CD14-positive monocyte (primary cell): ENCODE results near the gene PEX5. TPM values are rescaled to one million over a fixed set of nuclear protein-coding genes. Genes with fewer than 3 reads are reported as not detected.

Source experiments
- DNase-seq, 3 donors: peaks; one replicate each; pipeline ENCODE4 v3.0.0-alpha.2; 2011 to 2022
- H2AFZ ChIP-seq: 2 replicates; pipeline ENCODE4 v1.6.0; 2012; ENCODE audit warnings: mild to moderate bottlenecking, low read depth, low read length, inconsistent platforms; ENCODE audit not compliant: insufficient read depth, poor library complexity, severe bottlenecking
- H3K27ac ChIP-seq, 2 donors: 1 replicate in 1 of 2; 2 replicates in 1 of 2; pipeline ENCODE4 v1.5.1; 2012 to 2013; ENCODE audit warnings: low read length in 2 of 2, control low read depth in 1 of 2, inconsistent platforms in 1 of 2, low read depth in 1 of 2, mild to moderate bottlenecking in 1 of 2
- H3K27me3 ChIP-seq, 2 donors: one replicate each; pipeline versions ENCODE4 v1.6.0 to v1.6.1; 2011 to 2013; ENCODE audit warnings: low read length in 2 of 2; ENCODE audit not compliant: control insufficient read depth in 2 of 2, insufficient read depth in 2 of 2
- H3K36me3 ChIP-seq, 2 donors: replicated peaks in 1 of 2; 1 replicate in 1 of 2; 2 replicates in 1 of 2; pipeline versions ENCODE4 v1.5.1 to v1.6.1; 2012 to 2013; ENCODE audit warnings: low read length in 2 of 2, control low read depth in 1 of 2, inconsistent platforms in 1 of 2, mild to moderate bottlenecking in 1 of 2; ENCODE audit not compliant: insufficient read depth in 2 of 2, control insufficient read depth in 1 of 2
- H3K4me1 ChIP-seq, 2 donors: 1 replicate in 1 of 2; 2 replicates in 1 of 2; pipeline versions ENCODE4 v1.5.1 to v1.6.1; 2012 to 2013; ENCODE audit warnings: low read length in 2 of 2, control low read depth in 1 of 2, inconsistent platforms in 1 of 2, mild to moderate bottlenecking in 1 of 2, moderate library complexity in 1 of 2; ENCODE audit not compliant: insufficient read depth in 2 of 2, control insufficient read depth in 1 of 2
- H3K4me2 ChIP-seq: replicated peaks from 2 replicates; pipeline ENCODE3; 2012; ENCODE audit warnings: low read length, moderate library complexity, mild to moderate bottlenecking; ENCODE audit not compliant: poor library complexity, severe bottlenecking; ENCODE audit errors: extremely low read depth
- H3K4me3 ChIP-seq, 3 experiments: fragments of 200-600 bp in 1 of 3; sonication (generic) in 1 of 3; replicated peaks in 1 of 3; 1 replicate in 2 of 3; 2 replicates in 1 of 3; pipeline ENCODE4 v1.5.1; 2011 to 2013; ENCODE audit warnings: low read length in 3 of 3, mild to moderate bottlenecking in 3 of 3, control low read depth in 2 of 3, low read depth in 2 of 3, inconsistent platforms in 1 of 3, moderate library complexity in 1 of 3
- H3K79me2 ChIP-seq: 2 replicates; pipeline ENCODE4 v1.6.0; 2012; ENCODE audit warnings: mild to moderate bottlenecking, control low read depth, inconsistent platforms, low read length, moderate library complexity; ENCODE audit not compliant: insufficient read depth
- H3K9ac ChIP-seq: 2 replicates; pipeline ENCODE4 v1.6.0; 2017; ENCODE audit warnings: low read length, mild to moderate bottlenecking; ENCODE audit not compliant: insufficient read depth, poor library complexity, severe bottlenecking
- H3K9me3 ChIP-seq, 2 donors: replicated peaks in 1 of 2; 1 replicate in 1 of 2; 2 replicates in 1 of 2; pipeline versions ENCODE4 v1.5.1 to v1.6.1; 2012 to 2013; ENCODE audit warnings: low read length in 2 of 2, control low read depth in 1 of 2; ENCODE audit not compliant: control insufficient read depth in 1 of 2, insufficient read depth in 1 of 2
- H4K20me1 ChIP-seq: 2 replicates; pipeline ENCODE4 v1.6.0; 2012; ENCODE audit warnings: mild to moderate bottlenecking, low read length, control low read depth, moderate library complexity; ENCODE audit not compliant: insufficient read depth
- H3K27ac Mint-ChIP-seq, 7 donors: one replicate each; pipeline ENCODE4 v1.8.0; 2020; ENCODE audit warnings: mild to moderate bottlenecking in 7 of 7, mixed read lengths in 7 of 7, moderate library complexity in 6 of 7, inconsistent platforms in 2 of 7
- H3K27me3 Mint-ChIP-seq, 3 donors: one replicate each; pipeline ENCODE4 v1.8.0; 2021 to 2022; ENCODE audit warnings: low read depth in 3 of 3, mild to moderate bottlenecking in 3 of 3, mixed read lengths in 3 of 3, moderate library complexity in 3 of 3, inconsistent platforms in 1 of 3
- H3K36me3 Mint-ChIP-seq, 2 donors: one replicate each; pipeline ENCODE4 v1.8.0; 2020; ENCODE audit warnings: mixed read lengths in 2 of 2, inconsistent platforms in 1 of 2, mild to moderate bottlenecking in 1 of 2
- H3K4me1 Mint-ChIP-seq: one replicate; pipeline ENCODE4 v1.8.0; 2020; ENCODE audit warnings: mild to moderate bottlenecking, mixed read lengths
- H3K4me3 Mint-ChIP-seq, 2 donors: one replicate each; pipeline ENCODE4 v1.8.0; 2020; ENCODE audit warnings: mild to moderate bottlenecking in 2 of 2, mixed read lengths in 2 of 2, moderate library complexity in 1 of 2
- H3K9me3 Mint-ChIP-seq, 7 donors: one replicate each; pipeline ENCODE4 v1.8.0; 2020 to 2022; ENCODE audit warnings: mixed read lengths in 7 of 7, mild to moderate bottlenecking in 6 of 7, moderate library complexity in 6 of 7, inconsistent platforms in 2 of 7
- CTCF ChIP-seq: fragments of 200-600 bp; IDR thresholded peaks from one replicate; pipeline ENCODE4 v1.8.0; 2022; ENCODE audit warnings: antibody characterized with exemption, mild to moderate bottlenecking
- WGBS: methylation state at CpG from one replicate; pipeline ENCODE4 v1.1.5; 2013; ENCODE audit warnings: missing lambda C conversion rate; ENCODE audit not compliant: insufficient coverage; 5-methylcytosine and 5-hydroxymethylcytosine counted together
- intact Hi-C, 2 donors: fragments of 100-400 bp; cut with micrococcal nuclease; formaldehyde crosslinking; loops; one replicate each; pipeline versions ENCODE4 v1.15.0 to v1.15.1; 2023
- polyA plus RNA-seq, 3 donors: library from polyadenylated mRNA; depleted of rRNA in 1 of 3; unstranded in 2 of 3; stranded (reverse) in 1 of 3; fragments of 300-500 nt in 2 of 3; fragments of >200 nt in 1 of 3; fragmentation: Illumina TruSeq in 2 of 3; gene quantifications; 1 replicate in 2 of 3; 2 replicates in 1 of 3; pipeline ENCODE4 v1.2.3, GENCODE V29; 2012 to 2021

The PEX5 gene
- polyA plus RNA-seq, 3 donors: 4.3 to 11.3 (median 7.1) TPM

GRCh38 chr12:7146228-7146627 is 43.3 kb upstream of the PEX5 start:
- no peak overlapping the region for H3K9ac ChIP-seq
- TF ChIP-seq CTCF: no peak
- H3K4me3 ChIP-seq: no peak overlapping the region
- Mint-ChIP-seq H3K27ac (no peak overlapping the region), H3K36me3 (peaks cover 42 to 65% of the 10 kb centered on the region in 2 donors), H3K9me3 (peaks cover 0 to 5% (median 0%) of the 10 kb centered on the region in 7 donors), H3K4me3 (no peak overlapping the region), H3K27me3 (peaks cover 0 to 2% (median 1%) of the 10 kb centered on the region in 3 donors), H3K4me1 (peaks cover 4% of the 10 kb centered on the region)
- WGBS: 95% methylated on average over 2 of the region's 7 CpGs
- no peak for DNase-seq
- intact Hi-C loops: loop anchor here in 1 of 2 donors (10.0 kb wide), 1 partner anchor 309 kb away; no protein-coding TSS in a partner anchor
- H3K36me3 ChIP-seq: peaks cover 0 to 24% of the 10 kb centered on the region in 2 donors
- no peak overlapping the region for H3K27ac ChIP-seq
- H3K4me1 ChIP-seq: no peaks in the 10 kb centered on the region
- no peaks in the 10 kb centered on the region for H4K20me1 ChIP-seq
- no peak overlapping the region for H3K4me2 ChIP-seq
- no peak overlapping the region for H2AFZ ChIP-seq
- H3K79me2 ChIP-seq: no peaks in the 10 kb centered on the region
- no peaks in the 10 kb centered on the region for H3K9me3 ChIP-seq
- no peaks in the 10 kb centered on the region for H3K27me3 ChIP-seq

GRCh38 chr12:7146906-7147305 is 42.6 kb upstream of the PEX5 start:
- H3K9ac ChIP-seq: no peak overlapping the region
- peaks cover 0 to 26% of the 10 kb centered on the region in 2 donors for H3K36me3 ChIP-seq
- no peaks in the 10 kb centered on the region for H4K20me1 ChIP-seq
- peaks cover 0 to under 1% (median 0%) of the 10 kb centered on the region in 7 donors for H3K9me3 Mint-ChIP-seq
- H3K4me1 Mint-ChIP-seq: peaks cover 1% of the 10 kb centered on the region
- no peaks in the 10 kb centered on the region for H3K27me3 ChIP-seq
- no peak overlapping the region for H3K4me3 Mint-ChIP-seq
- no peaks in the 10 kb centered on the region for H3K9me3 ChIP-seq
- WGBS: 96% methylated on average over 4 of the region's 7 CpGs
- peaks cover 40 to 61% of the 10 kb centered on the region in 2 donors for H3K36me3 Mint-ChIP-seq
- H3K79me2 ChIP-seq: no peaks in the 10 kb centered on the region
- H3K27me3 Mint-ChIP-seq: peaks cover 0 to 2% (median 1%) of the 10 kb centered on the region in 3 donors
- no peak overlapping the region for H3K27ac ChIP-seq
- no peak overlapping the region for H3K4me3 ChIP-seq
- DNase-seq: no peak
- H3K27ac Mint-ChIP-seq: no peak overlapping the region
- no peak overlapping the region for H3K4me2 ChIP-seq
- H2AFZ ChIP-seq: no peak overlapping the region
- intact Hi-C loops: loop anchor here in 1 of 2 donors (10.0 kb wide), 1 partner anchor 308 kb away; no protein-coding TSS in a partner anchor
- TF ChIP-seq CTCF: no peak
- H3K4me1 ChIP-seq: no peaks in the 10 kb centered on the region
